Psoas muscle (tissue), 8 donors: Measurements from ENCODE around the gene RNMT. TPM values are rescaled to one million over a fixed set of nuclear protein-coding genes. Genes with fewer than 3 reads are reported as not detected.
"Not testable (repeated sequence)": the region's sequence is repeated elsewhere in the genome, so short reads cannot be mapped to it uniquely, and the experiment has no call there.

Source experiments
- ATAC-seq, 4 donors: fragments of 200-7000 bp; cut with Tn5 transposase; one replicate each; pipeline ENCODE4 v1.9.1; 2020; ENCODE audit warnings: moderate library complexity in 3 of 4, mild to moderate bottlenecking in 2 of 4
- DNase-seq, 2 donors: peaks; one replicate each; pipeline ENCODE4 v3.0.0-alpha.2; 2020
- H3K27ac ChIP-seq: fragments of 200-600 bp; one replicate; pipeline ENCODE4 v1.8.0; 2022
- H3K27me3 ChIP-seq, 3 donors: fragments of 200-600 bp in 1 of 3; one replicate each; pipeline versions ENCODE4 v1.6.1 to v1.8.0; 2013 to 2022; ENCODE audit warnings: low read length in 2 of 3, mild to moderate bottlenecking in 2 of 3, moderate library complexity in 1 of 3; ENCODE audit not compliant: insufficient read depth in 3 of 3
- H3K36me3 ChIP-seq, 2 donors: fragments of 200-600 bp in 1 of 2; one replicate each; pipeline versions ENCODE4 v1.6.1 to v1.8.0; 2013 to 2022; ENCODE audit warnings: low read depth in 1 of 2, mild to moderate bottlenecking in 1 of 2, moderate library complexity in 1 of 2; ENCODE audit not compliant: insufficient read depth in 1 of 2
- H3K4me1 ChIP-seq: fragments of 200-600 bp; one replicate; pipeline ENCODE4 v1.8.0; 2022
- H3K4me3 ChIP-seq: fragments of 200-600 bp; one replicate; pipeline ENCODE4 v1.8.0; 2022; ENCODE audit warnings: mild to moderate bottlenecking
- H3K9me3 ChIP-seq: fragments of 200-600 bp; one replicate; pipeline ENCODE4 v1.8.0; 2022
- WGBS, 3 donors: extraction: QIAGEN DNeasy Blood & Tissue Kit; methylation state at CpG; one replicate each; pipeline versions ENCODE4 v1.1.6 to v1.1.7; 2013; 5-methylcytosine and 5-hydroxymethylcytosine counted together
- intact Hi-C, 2 donors: fragments of 100-400 bp; cut with DNase I; formaldehyde crosslinking; loops; one replicate each; pipeline versions ENCODE4 v1.11.0 to v1.14.2; 2022
- polyA plus RNA-seq, 3 donors: library from polyadenylated mRNA; stranded (reverse); fragments of 200-250 nt; gene quantifications; one replicate each; pipeline ENCODE4 v1.2.3, GENCODE V29; 2013
- total RNA-seq, 4 donors: library from RNA; stranded (reverse); fragmentation: NEBNext Ultra II Directional in 2 of 4; extraction: Animal tissue kit (Norgen Biotek cat#: 25700) in 2 of 4; gene quantifications; one replicate each; pipeline versions ENCODE4 v1.2.1 to v1.2.4, GENCODE V29; 2021 to 2023
- TF ChIP-seq, protein P1 (sequence below): fragments of 200-600 bp; IDR thresholded peaks from one replicate; pipeline ENCODE4 v1.8.0; 2022; ENCODE audit warnings: antibody characterized with exemption
- donor health status: healthy with polysubstance abuse.
- donor health status: DM: no; HTN: no; CAD: no; lungs with moderate emphysema.
- donor health status: Bipolar disorder and iron deficiency.
- donor health status: healthy.
- donor health status: DM: yes; HTN: yes; CAD: no.
- donor health status: DM: no; HTN: no; CAD: no.
- donor health status: DM: no; HTN: no; CAD: no.
- donor health status: DM: yes; HTN: yes; CAD: no.

Gene RNMT
- total and polyA plus RNA-seq, 7 donors, result 15.0 to 29.2 (median 22.1) TPM

DNA sequence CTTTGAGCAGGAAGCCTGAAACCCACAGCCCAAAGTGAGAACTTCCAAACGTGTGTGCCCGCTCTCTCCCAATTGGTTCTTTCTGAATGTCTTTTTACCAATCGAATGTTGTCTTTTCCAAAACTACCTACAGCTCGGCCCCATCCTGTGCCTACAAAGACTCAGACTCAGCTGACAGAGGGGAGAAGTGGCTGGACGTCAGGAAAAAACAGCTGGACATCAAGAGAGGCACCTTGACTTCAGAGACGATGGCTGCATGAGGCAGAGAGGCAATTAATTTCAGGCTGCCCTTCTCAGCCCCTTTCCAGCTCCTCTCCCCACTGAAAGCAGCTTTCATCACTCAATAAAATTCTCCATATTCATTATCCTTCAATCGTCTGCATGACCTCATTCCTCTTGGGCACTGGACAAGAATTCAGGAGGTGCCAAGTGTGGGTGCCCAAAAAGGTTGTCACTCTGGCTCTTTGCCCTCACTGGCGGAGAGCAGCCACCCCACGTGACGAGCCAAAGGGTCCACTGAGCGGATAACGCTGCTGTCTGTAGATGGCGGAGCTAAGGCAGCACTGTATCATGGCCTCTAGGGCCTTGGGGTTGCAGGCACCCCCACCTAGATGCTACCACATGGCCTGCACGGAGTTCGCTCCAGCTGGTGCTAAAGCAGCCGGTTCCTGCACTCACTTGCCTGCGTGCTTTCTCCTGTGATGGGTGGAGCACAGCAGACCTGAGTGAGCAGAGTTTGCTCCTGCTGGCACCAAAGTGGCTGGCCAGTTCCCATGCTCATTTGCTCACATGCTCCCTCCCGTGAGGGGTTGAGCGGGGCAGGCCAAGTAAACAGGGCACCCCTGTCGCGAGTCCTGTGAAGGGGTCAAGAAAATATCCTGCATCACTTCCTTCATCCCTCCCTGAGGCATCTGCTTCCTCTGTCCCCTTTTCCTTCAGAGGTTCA lies 38.0 kb upstream of the RNMT start:
- TF ChIP-seq, protein P1, sequence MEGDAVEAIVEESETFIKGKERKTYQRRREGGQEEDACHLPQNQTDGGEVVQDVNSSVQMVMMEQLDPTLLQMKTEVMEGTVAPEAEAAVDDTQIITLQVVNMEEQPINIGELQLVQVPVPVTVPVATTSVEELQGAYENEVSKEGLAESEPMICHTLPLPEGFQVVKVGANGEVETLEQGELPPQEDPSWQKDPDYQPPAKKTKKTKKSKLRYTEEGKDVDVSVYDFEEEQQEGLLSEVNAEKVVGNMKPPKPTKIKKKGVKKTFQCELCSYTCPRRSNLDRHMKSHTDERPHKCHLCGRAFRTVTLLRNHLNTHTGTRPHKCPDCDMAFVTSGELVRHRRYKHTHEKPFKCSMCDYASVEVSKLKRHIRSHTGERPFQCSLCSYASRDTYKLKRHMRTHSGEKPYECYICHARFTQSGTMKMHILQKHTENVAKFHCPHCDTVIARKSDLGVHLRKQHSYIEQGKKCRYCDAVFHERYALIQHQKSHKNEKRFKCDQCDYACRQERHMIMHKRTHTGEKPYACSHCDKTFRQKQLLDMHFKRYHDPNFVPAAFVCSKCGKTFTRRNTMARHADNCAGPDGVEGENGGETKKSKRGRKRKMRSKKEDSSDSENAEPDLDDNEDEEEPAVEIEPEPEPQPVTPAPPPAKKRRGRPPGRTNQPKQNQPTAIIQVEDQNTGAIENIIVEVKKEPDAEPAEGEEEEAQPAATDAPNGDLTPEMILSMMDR, result no peak
- H3K4me3 ChIP-seq, result no peak overlapping the region
- intact Hi-C loops, result no loop called here
- peaks cover 3% of the 10 kb centered on the region for H3K4me1 ChIP-seq
- H3K27ac ChIP-seq, result no peak overlapping the region
- ATAC-seq (peak; percentile 27 to 90 (median 63)), DNase-seq (peak in 1 of 2 donors; percentile 20)
- no peaks in the 10 kb centered on the region for H3K36me3 ChIP-seq
- H3K27me3 ChIP-seq, result no peaks in the 10 kb centered on the region
- 70 to 83% (median 75%) methylated on average over 21 of the region's 21 CpGs for WGBS, 3 donors
- H3K9me3 ChIP-seq, result no peaks in the 10 kb centered on the region

DNA sequence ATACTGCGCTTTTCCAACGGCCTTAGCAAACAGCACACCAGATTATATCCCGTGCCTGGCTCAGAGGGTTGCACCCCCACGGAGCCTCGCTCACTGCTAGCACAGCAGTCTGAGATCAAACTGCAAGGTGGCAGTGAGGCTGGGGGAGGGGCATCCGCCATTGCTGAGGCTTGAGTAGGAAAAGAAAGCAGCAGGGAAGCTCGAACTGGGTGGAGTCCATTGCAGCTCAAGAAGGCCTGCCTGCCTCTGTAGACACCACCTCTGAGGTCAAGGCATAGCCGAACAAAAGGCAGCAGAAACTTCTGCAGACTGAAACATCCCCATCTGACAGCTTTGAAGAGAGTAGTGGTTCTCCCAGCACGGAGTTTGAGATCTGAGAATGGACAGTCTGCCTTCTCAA lies 36.4 kb upstream of the RNMT start:
- intact Hi-C loops, H3K27ac ChIP-seq, H3K36me3 ChIP-seq, ATAC-seq, H3K4me3 ChIP-seq, DNase-seq, H3K27me3 ChIP-seq, H3K9me3 ChIP-seq, H3K4me1 ChIP-seq: not testable (repeated sequence)
- WGBS, 3 donors, result 96 to 97% (median 97%) methylated on average over 9 of the region's 9 CpGs

DNA sequence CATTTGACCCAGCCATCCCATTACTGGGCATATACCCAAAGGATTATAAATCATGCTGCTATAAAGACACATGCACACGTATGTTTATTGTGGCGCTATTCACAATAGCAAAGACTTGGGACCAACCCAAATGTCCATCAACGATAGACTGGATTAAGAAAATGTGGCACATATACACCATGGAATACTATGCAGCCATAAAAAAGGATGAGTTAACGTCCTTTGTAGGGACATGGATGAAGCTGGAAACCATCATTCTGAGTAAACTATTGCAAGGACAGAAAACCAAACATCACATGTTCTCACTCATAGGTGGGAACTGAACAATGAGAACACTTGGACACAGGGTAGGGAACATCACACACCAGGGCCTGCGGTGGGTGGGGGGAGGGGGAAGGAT lies 31.1 kb upstream of the RNMT start:
- not testable (repeated sequence) for H3K9me3 ChIP-seq, ATAC-seq
- 82 to 89% (median 84%) methylated on average over 5 of the region's 5 CpGs for WGBS, 3 donors

DNA sequence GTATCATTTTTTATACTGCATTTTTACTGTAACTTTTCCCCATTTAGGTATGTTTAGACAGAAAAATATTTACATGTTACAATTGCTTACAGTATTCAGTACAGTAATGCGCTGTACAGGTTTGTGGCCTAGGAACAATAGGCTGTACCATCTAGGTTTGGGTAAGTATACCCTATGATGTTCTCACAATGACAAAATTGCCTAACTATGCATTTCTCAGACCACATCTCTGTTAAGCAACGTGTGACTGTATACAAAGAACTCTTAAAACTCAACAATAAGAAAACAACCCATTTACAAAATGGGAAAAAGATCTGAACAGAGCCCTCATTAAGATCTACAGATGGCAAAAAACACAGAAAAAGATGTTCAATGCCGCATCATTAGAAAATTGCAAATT lies 29.5 kb upstream of the RNMT start:
- no peaks in the 10 kb centered on the region for H3K27me3 ChIP-seq
- H3K27ac ChIP-seq, result no peak overlapping the region
- peaks cover 14% of the 10 kb centered on the region for H3K9me3 ChIP-seq
- no peak overlapping the region for H3K4me3 ChIP-seq
- H3K4me1 ChIP-seq, result no peaks in the 10 kb centered on the region
- ATAC-seq, result no peak
- DNase-seq, result no peak
- TF ChIP-seq, protein P1, result no peak
- WGBS, 3 donors, result 93 to 95% (median 95%) methylated on average over 3 of the region's 3 CpGs
- intact Hi-C loops, result no loop called here
- no peaks in the 10 kb centered on the region for H3K36me3 ChIP-seq

More for the DNA sequence above, 31.1 kb upstream of the RNMT start:
- intact Hi-C loops, H3K27me3 ChIP-seq, H3K27ac ChIP-seq, DNase-seq, H3K4me1 ChIP-seq, H3K36me3 ChIP-seq, H3K4me3 ChIP-seq: not testable (repeated sequence)

DNA sequence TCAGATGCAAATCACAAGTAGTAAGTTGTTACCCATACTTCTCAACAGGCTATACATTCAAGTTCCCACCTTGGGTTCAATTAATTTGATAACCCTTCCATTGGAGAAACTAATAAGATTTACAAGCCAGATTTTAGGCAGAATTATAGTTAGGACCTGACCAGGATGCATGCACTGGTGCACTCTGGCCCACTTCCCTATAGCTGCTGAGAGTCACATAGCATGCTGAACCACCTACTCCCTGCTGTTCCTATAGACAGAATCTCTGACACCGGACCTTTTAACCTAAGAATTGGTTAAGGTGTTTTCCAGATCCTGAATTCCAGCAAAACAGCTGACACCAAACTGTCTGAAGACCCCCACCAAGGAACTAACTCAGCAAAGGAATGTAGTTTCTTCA lies 26.3 kb upstream of the RNMT start:
- TF ChIP-seq, protein P1, result no peak
- Histone ChIP-seq H3K4me1 (no peaks in the 10 kb centered on the region), H3K27ac (no peak overlapping the region), H3K36me3 (no peaks in the 10 kb centered on the region), H3K9me3 (peaks cover 19% of the 10 kb centered on the region), H3K27me3 (no peaks in the 10 kb centered on the region), H3K4me3 (no peak overlapping the region)
- DNase-seq (no peak), ATAC-seq (no peak)
- WGBS, 3 donors, result 96 to 100% (median 97%) methylated on average over 1 of the region's 1 CpG
- intact Hi-C loops, result no loop called here
